Activated CD4-positive, CD25-positive, alpha-beta regulatory T cell treated with anti-CD3 and anti-CD28 coated beads, Interleukin-2, amount 50 U/mL, for 24 hours (primary cell): Measurements from ENCODE around the gene C16orf92.

Experiments used
- ATAC-seq, 2 donors: fragments of 150-1000 bp; cut with Tn5 transposase; one replicate each; pipeline ENCODE4 v1.10.0; 2021; ENCODE audit warnings: mild to moderate bottlenecking in 1 of 2, moderate library complexity in 1 of 2

Gene C16orf92

DNA sequence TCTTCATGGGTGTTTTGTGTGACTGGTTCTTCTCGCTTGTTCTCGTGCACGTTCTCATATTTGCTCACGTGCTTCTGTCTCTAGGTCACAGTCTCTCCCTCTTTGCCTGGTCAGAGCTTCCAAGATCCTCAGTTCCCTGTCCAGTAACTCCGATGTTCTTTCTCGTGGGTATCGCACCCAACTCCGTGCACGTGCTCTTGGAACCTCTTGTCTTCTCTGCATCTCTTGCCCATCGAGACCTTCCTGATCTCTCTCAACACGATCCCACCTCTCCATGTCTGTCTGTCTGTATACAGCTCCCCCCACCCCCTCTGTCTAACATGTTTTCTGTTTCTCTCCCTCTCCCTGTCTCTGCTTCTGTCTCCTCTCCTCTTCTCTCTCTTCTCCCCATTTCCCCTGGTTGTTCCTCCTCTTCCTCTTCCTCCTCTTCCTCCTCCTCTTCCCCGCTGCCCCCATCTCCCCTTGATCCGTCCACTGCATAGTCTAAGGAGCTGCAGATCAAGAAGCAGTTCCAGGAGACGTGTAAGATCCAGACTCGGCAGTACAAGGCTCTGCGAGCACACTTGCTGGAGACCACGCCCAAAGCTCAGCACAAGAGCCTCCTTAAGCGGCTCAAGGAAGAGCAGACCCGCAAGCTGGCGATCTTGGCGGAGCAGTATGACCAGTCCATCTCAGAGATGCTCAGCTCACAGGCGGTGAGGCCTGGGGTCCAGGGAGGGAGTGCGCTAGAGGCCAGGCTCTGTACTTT is 33.7 kb upstream of the C16orf92 start:
- ATAC-seq, result no peak

DNA sequence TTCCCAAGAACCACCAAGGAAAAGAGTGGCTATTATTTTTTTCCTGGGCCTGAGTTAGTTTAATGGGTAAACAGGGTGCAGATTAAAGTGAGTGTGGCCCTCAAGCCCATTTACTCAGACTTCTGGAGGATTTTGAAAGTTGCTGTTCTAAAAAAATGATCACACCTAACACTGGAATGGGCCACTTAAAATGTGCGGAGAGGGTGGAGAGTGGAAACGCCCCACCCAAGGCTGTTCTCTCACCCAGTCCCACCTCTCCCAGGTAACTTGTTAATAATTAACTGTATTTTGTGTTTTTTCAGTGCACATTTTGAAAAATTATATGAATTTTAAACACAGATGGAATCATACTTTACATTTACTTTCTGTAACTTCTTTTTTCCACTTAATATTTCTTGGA is 33.0 kb upstream of the C16orf92 start:
- no peak for ATAC-seq

DNA sequence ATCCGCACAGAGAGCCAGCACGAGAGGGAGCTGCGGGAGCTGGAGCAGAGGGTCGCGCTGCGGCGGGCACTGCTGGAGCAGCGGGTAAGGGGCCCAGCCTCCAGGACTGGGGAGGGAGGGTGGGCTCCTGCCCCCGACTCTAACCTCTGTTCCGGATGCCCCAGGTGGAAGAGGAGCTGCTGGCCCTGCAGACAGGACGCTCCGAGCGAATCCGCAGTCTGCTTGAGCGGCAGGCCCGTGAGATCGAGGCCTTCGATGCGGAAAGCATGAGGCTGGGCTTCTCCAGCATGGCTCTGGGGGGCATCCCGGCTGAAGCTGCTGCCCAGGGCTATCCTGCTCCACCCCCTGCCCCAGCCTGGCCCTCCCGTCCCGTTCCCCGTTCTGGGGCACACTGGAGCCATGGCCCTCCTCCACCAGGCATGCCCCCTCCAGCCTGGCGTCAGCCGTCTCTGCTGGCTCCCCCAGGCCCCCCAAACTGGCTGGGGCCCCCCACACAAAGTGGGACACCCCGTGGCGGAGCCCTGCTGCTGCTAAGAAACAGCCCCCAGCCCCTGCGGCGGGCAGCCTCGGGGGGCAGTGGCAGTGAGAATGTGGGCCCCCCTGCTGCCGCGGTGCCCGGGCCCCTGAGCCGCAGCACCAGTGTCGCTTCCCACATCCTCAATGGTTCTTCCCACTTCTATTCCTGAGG is 32.0 kb upstream of the C16orf92 start:
- ATAC-seq, result no peak

DNA sequence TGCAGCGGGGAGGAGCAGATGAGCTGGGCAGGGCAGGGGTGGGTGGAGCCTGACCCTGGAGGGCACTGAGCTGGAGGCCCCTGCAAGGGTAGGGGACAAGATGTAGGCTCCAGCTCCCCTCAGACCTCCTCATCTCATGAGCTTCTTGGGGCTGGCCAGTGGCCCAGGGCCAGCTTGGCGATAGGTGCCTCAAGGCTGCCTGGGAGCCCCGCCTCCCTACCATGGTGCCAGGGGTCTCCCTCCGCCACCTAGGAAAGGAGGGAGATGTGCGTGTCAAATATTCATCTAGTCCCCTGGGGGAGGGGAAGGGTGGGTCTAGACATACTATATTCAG is 31.5 kb upstream of the C16orf92 start:
- ATAC-seq, result no peak

DNA sequence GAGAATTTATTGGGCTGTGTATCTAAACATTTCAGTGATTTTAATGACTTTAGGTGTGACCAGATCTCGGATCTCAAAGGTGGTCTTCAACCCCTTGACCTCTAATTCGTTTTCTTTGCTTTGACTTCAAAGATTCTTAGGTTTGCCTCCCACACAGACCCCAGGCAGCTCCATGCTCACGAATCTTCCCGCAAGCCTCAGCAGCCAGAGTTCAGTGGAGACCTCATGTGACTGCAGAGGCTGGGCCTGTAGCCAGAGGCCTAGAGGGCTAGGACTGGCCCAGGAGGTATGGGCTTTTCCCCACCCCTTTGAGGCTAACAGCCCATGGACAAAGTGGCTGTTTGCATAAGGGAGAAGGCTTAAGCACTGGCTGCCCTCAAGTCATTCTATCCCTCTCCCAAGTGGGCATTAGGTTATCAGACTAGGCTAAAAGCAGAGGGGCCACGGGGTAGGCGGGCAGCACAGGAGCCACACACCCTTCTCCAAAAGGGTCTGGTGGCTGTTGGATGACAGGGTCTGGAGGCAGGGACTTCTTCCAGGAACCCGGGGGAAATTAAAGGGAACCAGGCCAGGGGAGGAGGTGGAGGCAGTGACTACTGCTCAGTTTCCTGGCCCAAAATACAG is 30.5 kb upstream of the C16orf92 start:
- no peak for ATAC-seq

DNA sequence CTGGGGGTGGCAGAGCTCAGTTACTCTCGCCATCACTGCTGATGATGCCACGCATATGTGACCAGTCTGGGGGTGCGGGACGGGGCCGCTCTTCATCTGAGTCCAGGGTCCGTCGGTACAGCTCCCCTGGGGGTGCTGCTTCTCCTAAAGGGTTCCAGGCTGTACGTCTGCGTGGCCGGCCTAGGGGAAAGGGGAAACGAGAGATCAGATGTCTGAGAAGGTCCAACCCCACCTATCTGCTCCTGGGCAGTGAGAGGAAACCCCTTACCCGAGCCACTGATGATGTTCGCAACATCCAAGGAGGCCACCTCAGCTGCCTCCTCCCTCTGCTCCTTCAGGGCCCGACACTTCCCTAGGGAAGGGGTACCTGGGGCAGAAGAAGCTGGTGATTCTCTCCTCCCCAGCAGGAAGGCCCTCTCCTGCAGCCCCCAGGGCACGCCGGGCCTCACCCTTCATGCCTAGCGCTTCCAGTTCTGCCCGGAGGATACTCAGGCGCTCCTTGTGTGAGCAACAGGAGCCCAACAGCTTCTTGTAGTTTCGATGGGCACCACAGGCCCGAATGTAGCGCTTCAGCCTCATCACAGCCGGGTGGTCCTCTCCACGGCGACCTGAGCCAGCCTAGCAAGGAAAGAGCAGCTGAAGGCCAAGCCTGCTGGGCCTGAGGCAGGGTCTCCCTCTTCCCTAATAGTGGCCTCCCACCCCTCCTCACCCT is 29.7 kb upstream of the C16orf92 start:
- no peak for ATAC-seq

DNA sequence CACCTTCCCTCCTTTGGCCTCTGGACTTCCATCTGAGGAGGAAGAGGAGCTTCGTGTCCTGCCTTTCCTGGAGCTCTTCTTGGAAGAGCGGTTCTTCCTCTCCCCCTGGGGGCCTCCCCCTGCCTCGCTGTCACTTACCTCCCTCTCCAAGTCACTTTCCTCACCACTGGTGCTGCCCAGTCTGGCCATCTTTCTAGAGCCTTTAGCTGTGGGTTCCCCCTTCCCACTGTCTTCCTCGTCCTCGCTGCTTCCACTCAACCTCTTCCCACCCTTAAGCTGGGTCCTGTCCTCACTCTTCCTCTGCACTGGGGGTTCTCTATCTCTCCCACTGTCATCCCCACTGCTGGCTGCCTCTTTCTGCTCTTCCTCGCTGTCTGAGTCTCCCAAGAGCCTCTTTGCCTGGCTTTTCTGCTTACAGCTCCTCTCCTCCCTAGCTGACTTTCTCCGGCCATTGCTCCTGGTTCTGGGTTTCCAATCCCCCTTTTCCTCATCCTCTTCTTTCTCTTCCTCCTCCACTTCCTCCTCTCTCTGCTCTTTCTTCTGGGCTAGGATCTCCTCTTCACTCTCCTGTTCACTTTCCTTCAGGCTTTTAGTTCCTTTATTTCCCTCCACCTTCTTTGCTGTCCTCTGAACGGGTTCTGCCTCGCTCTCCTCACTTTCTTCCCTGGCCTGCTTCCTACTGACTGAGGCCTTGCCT is 28.9 kb upstream of the C16orf92 start:
- no peak for ATAC-seq

DNA sequence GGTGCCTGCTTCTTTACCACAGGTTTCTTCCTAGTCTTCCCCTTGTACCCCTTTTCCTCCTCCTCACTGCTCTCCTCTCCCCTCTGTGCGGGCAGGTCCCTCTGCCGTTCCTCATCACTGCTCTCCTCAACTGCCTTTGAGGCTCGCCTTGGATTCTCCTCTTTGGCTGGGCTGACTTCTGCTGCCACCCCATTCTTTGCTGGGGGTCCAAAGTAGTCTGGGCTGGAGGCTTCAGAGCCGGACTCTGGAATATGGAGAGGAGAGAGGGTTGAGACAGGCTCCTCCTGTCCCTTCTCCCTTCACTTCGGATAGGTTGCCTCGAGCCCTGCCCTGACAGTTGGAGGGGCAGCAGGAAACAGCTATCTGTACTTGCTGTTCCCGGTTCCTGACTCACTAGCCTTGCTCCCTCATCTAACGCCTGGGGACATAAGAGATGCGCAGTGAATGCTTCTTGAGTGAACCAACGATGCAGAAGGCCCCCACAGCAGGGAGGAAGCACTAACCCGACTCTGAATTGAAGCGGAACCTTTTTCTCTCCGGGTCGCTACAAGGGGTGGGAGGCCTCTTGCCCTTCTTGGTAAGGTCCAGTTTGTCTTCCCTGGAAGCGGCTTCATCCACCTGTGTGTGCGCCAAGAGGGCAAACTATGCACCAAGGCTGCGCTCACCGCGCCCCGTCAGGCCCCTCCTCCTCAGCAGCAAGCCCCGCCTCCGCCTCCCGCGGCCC is 28.2 kb upstream of the C16orf92 start:
- peak in 1 of 2 donors; percentile 40 for ATAC-seq

DNA sequence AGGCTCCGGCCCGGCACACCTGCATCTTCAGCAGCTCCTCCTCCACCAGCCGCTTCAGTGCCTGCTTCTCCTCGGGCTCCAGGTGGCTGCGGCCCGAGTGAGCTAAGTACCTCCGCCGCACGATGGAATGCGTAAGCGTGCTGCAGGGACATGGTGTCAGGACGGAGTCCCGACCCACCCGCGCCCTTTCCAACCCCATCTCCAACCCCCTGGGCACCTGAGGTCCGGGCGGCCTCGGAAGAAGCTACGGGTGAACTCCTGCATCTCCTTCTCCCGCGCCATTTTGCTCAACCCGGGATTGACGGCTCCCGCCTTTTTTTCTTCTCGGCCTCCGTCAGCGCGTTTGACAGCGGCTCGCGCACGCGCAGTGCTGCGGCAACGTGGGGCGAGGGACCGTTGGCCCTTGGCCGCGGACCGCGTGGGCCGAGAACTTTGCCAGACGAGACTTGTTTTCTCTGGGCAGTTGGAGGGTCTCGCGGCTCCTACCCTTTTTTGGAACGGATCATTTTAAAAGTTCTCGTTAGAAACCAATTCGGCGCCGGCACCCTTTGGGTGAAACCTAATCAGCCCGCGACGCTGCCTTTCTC is 27.6 kb upstream of the C16orf92 start, which contains the start of gene HIRIP3:
Gene HIRIP3, minus strand, starts transcription at position 294 of the 587 bp plus-strand sequence. Its CDS starts 12 bp downstream, at position 282.
- peak; percentile 54 to 64 for ATAC-seq

DNA sequence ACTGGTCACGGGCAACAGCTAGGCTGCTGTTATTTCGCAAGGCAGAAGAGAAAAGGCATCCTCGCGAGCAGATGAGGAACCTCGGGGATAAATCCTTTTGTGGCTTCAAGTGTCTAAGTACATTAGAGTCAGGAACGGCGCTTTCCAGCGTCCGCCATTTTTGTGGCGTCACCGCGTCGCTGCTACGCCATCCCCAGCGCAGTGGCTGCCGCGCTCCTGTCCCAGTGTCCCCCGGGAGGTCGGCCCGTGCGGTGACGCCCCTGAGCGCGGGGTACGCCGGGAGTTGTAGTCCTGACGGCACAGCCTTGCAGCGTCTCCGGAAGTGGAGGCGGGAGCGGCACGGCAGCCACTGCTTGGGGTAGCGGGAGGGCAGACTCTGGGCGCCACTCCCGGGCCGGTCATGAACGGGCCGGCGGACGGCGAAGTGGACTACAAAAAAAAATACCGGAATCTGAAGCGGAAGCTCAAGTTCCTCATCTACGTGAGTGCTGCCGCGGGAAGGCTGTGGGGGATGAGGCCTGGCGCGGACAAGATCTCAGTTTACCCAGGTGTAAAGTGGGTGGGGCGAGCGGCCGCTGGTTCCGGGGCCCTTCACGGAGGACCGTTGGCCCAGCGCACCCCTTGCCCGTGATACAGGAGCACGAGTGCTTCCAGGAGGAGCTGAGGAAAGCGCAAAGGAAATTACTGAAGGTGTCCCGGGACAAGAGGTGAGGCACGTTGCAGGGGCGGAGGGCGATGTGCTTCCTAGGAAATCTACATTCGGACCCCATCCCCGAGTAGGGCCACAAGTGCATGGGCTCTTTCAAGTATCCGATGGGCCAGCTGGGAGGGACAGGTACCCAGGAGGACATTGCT is 26.9 kb upstream of the C16orf92 start, which contains the start of gene INO80E:
Gene INO80E, plus strand, starts transcription at position 331 of the 855 bp plus-strand sequence. Its CDS starts 70 bp downstream, at position 401.
- ATAC-seq, result peak; percentile 99

DNA sequence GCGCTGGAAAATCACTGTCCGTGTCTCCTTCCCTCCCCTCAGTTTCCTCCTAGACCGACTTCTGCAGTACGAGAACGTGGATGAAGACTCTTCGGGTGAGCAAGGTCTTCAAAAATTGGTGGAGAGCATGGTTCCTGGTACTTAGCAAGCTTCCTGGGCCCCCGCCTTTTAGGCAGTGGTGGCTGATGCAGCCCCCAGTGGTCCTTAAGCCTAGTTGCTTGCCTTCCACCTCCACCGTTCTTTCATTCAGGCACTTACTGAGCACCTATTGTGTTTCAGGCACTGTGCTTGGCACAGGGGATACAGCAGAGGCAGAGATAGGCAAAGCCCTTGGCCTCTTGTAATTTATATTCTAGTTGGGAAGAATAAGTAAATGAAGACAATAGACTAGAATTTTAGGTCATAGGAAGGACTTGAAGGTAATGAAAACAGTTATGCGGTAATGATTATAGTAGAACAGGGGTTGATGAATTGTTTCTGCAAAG is 26.2 kb upstream of the C16orf92 start:
- no peak for ATAC-seq

DNA sequence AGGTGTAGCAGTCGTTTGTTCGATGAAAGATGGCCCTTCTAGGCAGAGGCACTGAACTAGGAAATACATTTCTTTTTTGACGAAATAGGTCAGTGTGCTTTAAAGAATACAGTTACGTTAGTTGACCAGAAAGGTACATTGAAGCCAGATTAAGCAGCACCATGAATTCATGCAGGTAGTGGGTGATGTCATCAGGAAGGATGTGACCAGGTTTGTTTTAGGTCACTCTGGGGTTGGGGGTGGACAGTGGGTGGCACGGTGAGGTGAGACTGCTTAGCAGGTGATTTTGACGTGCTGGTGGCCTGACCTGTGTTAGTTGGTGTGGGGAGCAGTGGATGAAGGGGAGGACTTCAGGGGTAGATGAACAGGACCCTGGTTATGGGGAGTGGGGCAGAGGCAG is 23.4 kb upstream of the C16orf92 start:
- ATAC-seq, result no peak

DNA sequence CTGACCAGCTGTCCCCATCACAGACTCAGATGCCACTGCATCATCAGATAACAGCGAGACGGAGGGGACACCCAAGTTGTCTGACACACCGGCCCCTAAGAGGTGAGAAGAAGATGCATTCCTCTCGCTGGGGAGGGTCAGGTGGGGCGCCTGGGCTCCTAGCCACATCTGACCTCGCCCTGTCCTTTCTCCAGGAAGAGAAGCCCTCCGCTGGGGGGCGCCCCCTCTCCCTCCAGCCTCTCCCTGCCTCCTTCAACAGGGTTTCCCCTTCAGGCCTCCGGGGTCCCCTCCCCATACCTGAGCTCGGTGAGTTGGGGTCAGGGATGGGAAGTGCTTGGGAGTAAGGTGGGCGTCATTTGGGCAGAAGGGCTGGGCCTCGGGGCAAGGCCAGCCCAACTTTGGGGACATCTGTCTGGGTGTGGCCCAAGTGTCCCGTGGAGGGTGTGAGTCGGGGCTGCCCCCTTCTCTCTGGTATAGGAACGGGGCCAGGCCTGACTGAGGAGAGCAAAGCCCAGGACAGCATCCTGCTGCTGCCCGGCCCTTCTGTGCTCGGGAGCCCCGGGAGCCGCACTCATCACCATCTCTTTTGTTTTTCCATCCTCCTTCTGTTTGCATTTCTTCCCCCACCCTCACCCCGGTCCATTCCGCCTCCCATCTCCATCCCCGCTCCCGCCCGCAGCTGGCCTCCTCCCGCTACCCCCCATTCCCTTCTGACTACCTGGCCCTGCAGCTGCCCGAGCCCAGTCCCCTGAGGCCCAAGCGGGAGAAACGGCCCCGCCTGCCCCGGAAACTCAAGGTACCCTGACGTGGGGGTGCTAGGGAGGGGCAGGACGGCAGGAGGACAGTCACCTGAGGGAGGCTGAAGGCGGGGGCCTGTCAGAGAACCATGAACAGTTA is 22.0 kb upstream of the C16orf92 start:
- ATAC-seq, result no peak

DNA sequence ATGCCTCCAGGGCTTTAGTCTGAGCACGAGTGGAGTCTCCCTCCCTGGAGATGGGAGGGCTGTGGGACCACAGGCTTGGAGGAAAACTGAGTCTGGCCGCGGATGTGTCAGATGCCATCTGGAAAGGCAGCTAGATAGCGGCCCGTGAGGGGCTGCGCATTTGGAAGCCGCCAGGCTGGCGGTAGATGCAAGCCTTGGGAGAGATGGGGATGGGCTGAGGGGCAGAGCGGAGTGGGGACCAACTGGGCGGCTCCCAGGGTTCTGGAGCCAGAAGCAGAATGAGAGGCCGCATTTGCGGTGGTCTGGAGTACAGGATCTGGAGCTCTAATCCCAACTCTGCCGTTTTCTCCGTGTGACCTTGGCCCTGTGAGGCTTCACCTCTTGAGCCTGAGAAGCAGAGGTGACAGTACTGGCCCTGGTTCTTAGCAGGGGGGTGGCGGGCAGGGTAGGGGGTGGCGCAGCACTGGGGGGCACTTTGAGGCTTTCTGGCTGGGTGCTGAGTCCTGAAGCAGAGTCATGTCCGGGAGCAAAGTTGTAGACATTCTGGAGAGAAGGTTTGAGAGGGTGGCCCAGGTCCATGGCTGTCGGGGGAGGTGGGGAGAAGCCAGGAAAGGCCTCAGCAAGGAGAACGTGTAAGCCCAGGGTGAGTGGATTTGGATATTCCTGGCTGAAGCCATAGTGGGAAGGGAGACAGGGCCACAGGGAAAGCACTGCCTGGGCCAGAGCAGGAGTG is 20.2 kb upstream of the C16orf92 start:
- no peak for ATAC-seq

DNA sequence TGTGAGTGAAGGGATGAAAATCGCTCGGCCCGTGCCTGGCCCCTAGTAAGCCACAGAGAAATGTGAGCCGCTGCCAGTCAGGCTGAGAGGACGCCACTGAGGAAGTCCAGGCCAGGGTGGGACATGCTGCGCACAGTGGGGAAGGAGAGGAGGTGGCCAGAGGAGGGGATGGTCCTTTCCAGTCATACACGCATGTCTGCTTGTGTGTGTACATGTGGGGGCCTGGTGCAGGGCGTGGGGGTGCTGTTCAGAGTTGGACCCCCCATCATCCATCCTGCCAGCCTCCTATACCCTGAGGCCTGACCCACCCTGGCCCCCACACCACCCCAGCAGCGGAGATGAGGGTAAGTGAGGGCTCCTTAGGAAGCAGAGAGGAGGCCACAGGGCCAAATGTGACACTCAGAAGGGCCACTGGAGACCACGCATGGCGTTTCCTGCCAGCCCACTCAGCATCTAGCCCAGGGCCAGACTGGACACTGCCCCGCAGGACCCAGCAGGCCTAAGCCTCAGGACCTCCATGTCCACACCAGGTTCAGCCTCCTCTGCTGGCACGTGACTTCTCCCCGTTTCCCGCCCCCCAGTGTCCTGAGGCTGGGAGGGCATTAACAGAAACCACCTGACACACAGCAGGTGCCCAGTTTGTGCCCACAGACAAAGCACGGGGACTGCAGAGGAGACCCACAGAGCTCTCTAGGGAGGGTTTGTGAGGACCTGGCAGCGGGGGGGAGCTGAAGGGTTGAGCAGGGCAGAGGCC is 19.2 kb upstream of the C16orf92 start:
- ATAC-seq, result no peak

DNA sequence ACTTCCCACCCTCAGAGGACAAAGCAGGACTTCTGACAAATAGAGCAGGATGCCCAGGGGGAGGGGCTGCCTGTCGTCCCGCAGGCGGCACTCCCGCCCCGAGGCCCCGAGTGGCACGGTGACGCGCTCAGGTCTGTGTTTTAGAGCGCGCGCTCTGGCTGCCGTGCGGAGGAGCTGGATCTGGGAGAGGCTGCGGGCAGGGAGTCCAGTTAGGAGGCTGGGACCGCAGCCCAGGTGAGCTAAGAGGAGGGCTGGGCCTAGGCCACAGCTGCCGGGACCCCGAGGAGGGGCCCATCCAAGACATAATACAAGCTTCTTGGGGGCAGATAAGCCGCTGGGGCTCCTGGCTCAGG is 18.6 kb upstream of the C16orf92 start:
- no peak for ATAC-seq

DNA sequence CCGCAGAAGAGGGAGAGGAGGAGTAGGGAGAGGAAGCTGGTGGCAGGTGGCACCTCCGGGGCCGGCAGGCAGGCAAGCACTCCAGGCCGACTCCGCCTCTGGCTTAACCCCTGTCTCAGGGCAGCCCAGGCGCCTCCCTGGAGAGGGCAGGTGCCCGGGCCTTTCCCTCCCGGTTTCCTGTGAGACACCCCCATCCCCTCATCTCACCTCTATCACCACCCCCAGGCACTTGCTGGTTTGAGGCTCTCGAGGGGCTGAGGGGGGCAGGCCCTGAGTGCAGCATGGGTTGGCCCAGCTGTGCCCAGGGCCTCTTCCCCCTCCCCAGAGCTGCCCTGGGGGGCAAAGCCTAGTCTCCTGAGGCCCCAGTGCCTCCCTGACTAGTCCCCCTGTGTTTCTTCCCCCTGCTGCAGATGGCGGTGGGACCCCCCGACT is 18.2 kb upstream of the C16orf92 start:
- no peak for ATAC-seq
